GM06990 (cell line): ENCODE results near the gene MRC2.
A peak's percentile ranks its signal among the peaks of the same experiment; 100 is the strongest.

Source experiments
- DNase-seq: peaks from one replicate; pipeline ENCODE4 v3.0.0-alpha.2; 2011; ENCODE audit not compliant: insufficient read length; ENCODE audit errors: extremely low read depth
- H3K27me3 ChIP-seq: replicated peaks from 2 replicates; pipeline ENCODE4 v1.6.0; 2011; ENCODE audit warnings: low read length; ENCODE audit not compliant: control insufficient read depth, insufficient read depth
- H3K36me3 ChIP-seq: 2 replicates; pipeline ENCODE4 v1.5.1; 2011; ENCODE audit warnings: low read length; ENCODE audit not compliant: control insufficient read depth, insufficient read depth
- H3K4me3 ChIP-seq: replicated peaks from 2 replicates; pipeline ENCODE4 v1.5.1; 2011; ENCODE audit warnings: low read depth, mild to moderate bottlenecking, control low read depth, low read length
- TF ChIP-seq, protein P1 (sequence below): IDR thresholded peaks from 2 replicates; pipeline ENCODE4 v1.5.1; 2011; ENCODE audit warnings: low read length, control low read depth, mild to moderate bottlenecking, inconsistent platforms; ENCODE audit not compliant: insufficient read depth, poor library complexity, severe bottlenecking

Gene MRC2

GRCh38 chr17:62703261-62703775, 75.8 kb downstream of the MRC2 start:
- no peak for DNase-seq
- TF ChIP-seq, protein P1, sequence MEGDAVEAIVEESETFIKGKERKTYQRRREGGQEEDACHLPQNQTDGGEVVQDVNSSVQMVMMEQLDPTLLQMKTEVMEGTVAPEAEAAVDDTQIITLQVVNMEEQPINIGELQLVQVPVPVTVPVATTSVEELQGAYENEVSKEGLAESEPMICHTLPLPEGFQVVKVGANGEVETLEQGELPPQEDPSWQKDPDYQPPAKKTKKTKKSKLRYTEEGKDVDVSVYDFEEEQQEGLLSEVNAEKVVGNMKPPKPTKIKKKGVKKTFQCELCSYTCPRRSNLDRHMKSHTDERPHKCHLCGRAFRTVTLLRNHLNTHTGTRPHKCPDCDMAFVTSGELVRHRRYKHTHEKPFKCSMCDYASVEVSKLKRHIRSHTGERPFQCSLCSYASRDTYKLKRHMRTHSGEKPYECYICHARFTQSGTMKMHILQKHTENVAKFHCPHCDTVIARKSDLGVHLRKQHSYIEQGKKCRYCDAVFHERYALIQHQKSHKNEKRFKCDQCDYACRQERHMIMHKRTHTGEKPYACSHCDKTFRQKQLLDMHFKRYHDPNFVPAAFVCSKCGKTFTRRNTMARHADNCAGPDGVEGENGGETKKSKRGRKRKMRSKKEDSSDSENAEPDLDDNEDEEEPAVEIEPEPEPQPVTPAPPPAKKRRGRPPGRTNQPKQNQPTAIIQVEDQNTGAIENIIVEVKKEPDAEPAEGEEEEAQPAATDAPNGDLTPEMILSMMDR = no peak
- no peaks in the 10 kb centered on the region; the same call in 1 of the 2 replicates for H3K36me3 ChIP-seq
- no peaks in the 10 kb centered on the region; the same call in none of the 2 replicates for H3K27me3 ChIP-seq
- H3K4me3 ChIP-seq = no peak overlapping the region

DNA sequence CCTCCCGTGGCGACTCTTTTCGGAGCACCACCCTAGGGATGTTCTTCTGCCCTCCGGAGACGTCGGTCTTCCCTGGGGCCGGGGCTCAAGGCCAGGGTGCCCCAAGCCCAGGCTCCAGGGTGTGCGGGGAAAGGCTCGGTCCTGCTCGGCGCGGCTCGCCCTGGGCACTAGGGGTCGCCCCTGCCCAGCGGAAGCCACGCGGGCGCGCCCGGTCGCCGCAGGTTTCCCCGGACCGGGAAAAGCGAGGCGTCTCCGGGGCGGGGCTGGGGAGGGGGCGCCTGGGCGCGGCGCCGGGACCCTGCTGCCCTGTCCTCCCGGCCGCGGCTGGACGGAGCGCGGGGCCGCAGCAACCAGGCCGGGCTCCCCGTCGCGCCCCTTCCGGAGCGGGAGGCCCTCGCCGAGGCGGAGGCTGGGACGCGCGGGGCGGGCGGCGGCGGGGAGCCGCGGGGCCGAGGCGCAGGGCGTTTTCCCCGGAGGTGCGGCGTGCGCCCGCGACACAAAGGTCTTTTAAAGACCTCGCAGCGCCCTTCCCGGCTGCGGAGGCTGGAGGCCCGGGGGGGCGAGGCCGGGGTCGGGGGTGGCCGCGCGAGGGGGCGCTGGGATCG, 76.4 kb downstream of the MRC2 start:
- TF ChIP-seq, protein P1 = peak; percentile 73
- H3K36me3 ChIP-seq = no peaks in the 10 kb centered on the region; the same call in 1 of the 2 replicates
- peak; percentile 68 for DNase-seq
- H3K27me3 ChIP-seq = no peaks in the 10 kb centered on the region; the same call in none of the 2 replicates
- H3K4me3 ChIP-seq = peak overlapping the region; percentile 54

DNA sequence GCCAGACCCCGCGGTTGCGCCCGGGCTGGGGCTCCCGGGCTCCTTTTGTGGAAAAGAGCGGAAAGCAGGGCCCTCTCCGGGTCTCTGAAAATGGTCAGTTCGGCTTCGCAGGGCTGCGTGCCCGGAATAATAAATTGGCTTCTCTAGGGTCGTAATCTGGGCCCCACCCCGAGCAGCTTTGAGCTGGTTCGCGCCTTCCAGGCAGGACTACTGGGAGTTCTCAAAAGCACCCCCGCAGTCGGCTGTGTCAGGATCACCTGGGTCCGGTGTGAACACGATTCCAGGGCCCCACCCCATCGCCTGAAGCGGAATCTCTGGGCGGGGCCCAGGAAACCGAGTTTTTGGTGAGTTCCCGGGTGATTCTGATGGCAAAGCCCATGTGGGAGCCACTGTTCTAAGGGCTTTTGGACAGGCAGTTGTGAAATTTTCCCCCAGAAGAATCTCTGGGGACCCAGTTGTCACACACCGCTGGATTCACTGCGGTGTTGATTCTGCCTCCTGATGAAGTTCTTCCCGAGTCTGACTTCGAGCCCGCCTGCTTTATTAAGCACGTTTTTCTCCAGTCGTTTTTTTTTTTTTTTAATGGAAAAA, 77.0 kb downstream of the MRC2 start:
- H3K36me3 ChIP-seq = no peaks in the 10 kb centered on the region; the same call in 1 of the 2 replicates
- H3K4me3 ChIP-seq = peak overlapping the region; percentile 54
- TF ChIP-seq, protein P1 = no peak
- DNase-seq = no peak
- no peaks in the 10 kb centered on the region; the same call in none of the 2 replicates for H3K27me3 ChIP-seq

DNA sequence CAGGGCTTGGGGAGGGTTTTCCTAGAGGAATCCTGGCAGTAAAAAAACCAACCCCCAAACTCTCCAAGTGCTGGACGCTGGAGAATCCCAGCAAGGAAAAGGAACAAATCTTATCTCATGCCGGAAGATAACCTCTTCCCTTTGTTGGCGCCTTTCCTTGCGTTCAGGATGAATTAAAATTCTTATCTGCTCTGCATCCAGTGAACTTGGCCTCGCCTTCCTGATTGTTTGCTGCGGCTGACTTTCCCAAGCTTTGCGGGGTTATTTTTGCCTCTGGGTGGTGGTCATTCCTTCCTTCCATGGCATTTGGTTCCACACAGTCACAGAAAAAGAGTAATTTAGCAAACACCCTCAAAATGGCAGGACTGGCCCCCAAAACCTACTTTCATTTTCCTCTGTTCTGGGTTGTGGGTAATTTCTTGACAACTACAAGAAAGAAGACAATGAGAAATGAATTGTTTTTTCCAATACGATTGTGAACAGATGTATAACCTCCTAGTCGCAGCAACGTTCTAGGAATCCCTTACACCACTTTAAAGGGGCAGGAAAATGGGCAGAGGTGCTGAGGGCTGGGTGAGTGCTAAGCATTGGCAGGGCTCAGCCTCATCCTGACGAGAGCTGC, 77.8 kb downstream of the MRC2 start:
- H3K27me3 ChIP-seq = no peaks in the 10 kb centered on the region; the same call in none of the 2 replicates
- TF ChIP-seq, protein P1 = no peak
- no peak for DNase-seq
- no peak overlapping the region for H3K4me3 ChIP-seq
- no peaks in the 10 kb centered on the region; the same call in 1 of the 2 replicates for H3K36me3 ChIP-seq

DNA sequence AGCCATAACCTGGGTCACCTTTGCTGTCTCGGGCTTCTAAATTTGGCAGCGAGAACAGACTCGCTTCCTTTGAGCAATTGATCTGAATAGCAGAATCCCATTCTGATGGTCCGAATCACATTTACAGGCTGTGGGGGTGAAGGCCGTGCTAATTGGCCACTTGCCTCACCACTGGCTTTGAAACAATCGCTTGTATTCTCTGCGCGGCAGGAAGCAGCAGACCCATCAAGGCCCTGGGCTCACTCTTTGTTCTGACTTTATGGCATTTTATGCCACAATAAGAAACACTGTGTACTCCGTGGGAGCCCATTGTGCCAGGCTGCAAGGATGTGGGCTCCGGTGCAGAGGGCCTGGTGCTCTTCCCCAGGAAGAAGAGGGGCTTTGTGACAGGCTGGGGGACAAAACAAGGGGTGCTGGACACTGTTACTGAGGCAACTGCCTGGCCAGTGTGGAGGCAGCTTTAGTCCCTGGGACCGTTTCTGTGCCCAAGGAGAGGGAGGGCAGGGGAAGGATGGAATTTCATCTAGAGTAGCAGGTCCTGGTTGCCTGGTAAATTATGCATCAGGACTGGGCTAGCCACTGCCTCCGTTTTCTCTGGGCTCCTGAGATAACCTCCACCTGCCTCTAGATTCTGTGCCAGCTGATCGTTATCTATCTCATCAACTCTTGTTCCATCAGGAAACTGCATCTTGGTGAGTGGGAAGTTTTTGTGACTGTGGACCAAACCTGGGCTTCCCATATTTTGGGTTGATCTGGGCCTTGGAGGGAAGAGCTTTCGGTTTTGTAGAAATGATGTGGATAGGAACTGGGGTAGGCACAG, 78.5 kb downstream of the MRC2 start:
- Histone ChIP-seq H3K36me3 (no peaks in the 10 kb centered on the region; the same call in 1 of the 2 replicates), H3K27me3 (no peaks in the 10 kb centered on the region; the same call in none of the 2 replicates), H3K4me3 (no peak overlapping the region)
- TF ChIP-seq, protein P1 = no peak
- no peak for DNase-seq
